Central memory CD8-positive, alpha-beta T cell (primary cell): Measurements from ENCODE around the gene FAM131A.
A peak's percentile ranks its signal among the peaks of the same experiment; 100 is the strongest.

ENCODE experiments used
- ATAC-seq: fragments of 150-1000 bp; cut with Tn5 transposase; replicated peaks from 2 replicates; pipeline ENCODE4 v1.10.0; 2022; ENCODE audit warnings: mild to moderate bottlenecking, moderate FRiP score, moderate number of reproducible peaks; ENCODE audit not compliant: poor library complexity, severe bottlenecking; ENCODE audit errors: extremely low read depth
- DNase-seq, 2 donors: peaks; one replicate each; pipeline ENCODE4 v3.0.0; 2021; ENCODE audit warnings: low spot score in 2 of 2
- H3K27ac Mint-ChIP-seq: one replicate; pipeline ENCODE4 v1.8.0; 2022; ENCODE audit warnings: low read depth, mild to moderate bottlenecking, moderate library complexity, mixed read lengths
- H3K27me3 Mint-ChIP-seq: one replicate; pipeline ENCODE4 v1.8.0; 2022; ENCODE audit warnings: mixed read lengths
- H3K36me3 Mint-ChIP-seq: one replicate; pipeline ENCODE4 v1.8.0; 2022; ENCODE audit warnings: mild to moderate bottlenecking, moderate library complexity, mixed read lengths; ENCODE audit not compliant: insufficient read depth
- H3K4me1 Mint-ChIP-seq: one replicate; pipeline ENCODE4 v1.8.0; 2022; ENCODE audit warnings: mixed read lengths
- H3K4me3 Mint-ChIP-seq: one replicate; pipeline ENCODE4 v1.8.0; 2022; ENCODE audit warnings: mild to moderate bottlenecking, moderate library complexity, mixed read lengths
- H3K9me3 Mint-ChIP-seq: one replicate; pipeline ENCODE4 v1.8.0; 2022; ENCODE audit warnings: mixed read lengths

The FAM131A gene

DNA sequence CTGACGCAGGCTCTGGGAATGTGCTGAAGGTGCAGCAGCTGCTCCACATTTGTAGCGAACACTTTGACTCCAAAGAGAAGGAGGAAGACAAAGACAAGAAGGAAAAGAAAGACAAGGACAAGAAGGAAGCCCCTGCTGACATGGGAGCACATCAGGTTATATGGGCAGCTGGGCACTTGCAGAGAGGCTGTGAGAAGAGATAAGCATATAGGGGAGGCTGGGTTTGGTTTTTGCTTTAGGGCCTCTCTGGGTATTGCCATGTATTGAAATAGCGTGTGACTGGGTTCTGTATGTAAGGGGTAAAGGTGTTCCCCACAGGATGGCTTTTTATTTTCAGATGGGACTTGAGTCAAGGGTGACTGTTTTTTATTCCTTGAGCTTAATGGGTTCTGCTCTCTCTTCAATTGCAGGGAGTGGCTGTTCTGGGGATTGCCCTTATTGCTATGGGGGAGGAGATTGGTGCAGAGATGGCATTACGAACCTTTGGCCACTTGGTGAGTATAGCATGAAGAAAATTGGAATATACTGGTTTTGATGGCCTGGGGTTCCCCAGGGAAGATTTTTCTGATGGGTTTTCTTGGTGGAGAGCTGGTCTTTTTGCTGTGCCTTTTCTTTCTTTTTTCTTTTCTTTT lies 30.9 kb upstream of the FAM131A start:
- Mint-ChIP-seq H3K9me3 (no peaks in the 10 kb centered on the region), H3K4me3 (no peak overlapping the region), H3K27ac (no peak overlapping the region), H3K4me1 (peaks cover 11% of the 10 kb centered on the region), H3K36me3 (peaks cover 70% of the 10 kb centered on the region), H3K27me3 (no peaks in the 10 kb centered on the region)
- DNase-seq (no peak), ATAC-seq (no peak)

DNA sequence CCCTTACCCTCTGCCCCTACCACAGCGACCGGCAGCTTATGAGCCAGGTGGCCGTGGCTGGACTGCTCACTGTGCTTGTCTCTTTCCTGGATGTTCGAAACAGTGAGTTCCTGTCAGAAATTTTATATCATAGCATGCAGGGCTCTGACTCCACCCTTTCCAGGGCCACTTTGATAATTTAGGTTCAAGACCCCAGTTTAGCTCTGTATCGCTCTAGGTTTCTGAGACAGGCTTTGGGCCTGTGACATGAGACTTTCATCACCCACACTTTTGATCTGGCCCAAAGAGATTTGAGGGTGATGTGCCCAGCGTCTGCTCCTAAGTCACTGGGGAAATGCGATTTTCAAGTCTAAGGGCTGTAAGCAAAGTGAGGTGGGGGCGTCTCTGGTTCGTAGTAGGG lies 29.5 kb upstream of the FAM131A start:
- Mint-ChIP-seq H3K4me3 (no peak overlapping the region), H3K9me3 (no peaks in the 10 kb centered on the region), H3K27me3 (no peaks in the 10 kb centered on the region), H3K36me3 (peaks cover 59% of the 10 kb centered on the region), H3K4me1 (peaks cover 11% of the 10 kb centered on the region), H3K27ac (no peak overlapping the region)
- ATAC-seq, result no peak
- DNase-seq, result no peak

DNA sequence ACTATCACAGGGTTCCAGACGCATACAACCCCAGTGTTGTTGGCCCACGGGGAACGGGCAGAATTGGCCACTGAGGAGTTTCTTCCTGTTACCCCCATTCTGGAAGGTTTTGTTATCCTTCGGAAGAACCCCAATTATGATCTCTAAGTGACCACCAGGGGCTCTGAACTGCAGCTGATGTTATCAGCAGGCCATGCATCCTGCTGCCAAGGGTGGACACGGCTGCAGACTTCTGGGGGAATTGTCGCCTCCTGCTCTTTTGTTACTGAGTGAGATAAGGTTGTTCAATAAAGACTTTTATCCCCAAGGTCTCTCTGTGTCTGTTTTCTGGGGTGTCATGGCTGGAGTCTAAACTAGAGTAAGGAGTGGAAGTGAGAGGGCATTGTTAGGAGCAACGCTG lies 28.7 kb upstream of the FAM131A start:
- no peak overlapping the region for H3K4me3 Mint-ChIP-seq
- DNase-seq (no peak), ATAC-seq (no peak)
- no peaks in the 10 kb centered on the region for H3K9me3 Mint-ChIP-seq
- H3K4me1 Mint-ChIP-seq, result peaks cover 11% of the 10 kb centered on the region
- peaks cover 51% of the 10 kb centered on the region for H3K36me3 Mint-ChIP-seq
- no peaks in the 10 kb centered on the region for H3K27me3 Mint-ChIP-seq
- H3K27ac Mint-ChIP-seq, result no peak overlapping the region

DNA sequence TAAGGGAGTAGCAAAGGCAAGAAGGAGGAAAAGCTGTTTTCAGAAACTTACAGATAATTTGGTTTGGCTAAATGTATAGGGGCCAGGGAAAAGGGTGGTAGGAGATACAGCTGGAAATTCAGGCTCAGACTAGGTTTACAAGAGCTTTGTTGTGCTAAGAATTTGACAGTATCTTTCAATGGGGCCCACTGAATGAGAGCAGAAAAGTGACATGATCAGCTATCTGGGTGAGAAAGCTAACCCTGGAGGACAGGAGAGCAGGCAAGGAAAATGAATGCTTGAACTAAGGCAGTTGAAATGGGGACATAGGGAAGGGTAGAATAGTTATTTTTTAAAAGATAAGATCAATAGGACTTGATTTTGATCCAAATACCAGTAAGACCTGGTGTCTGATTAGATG lies 25.8 kb upstream of the FAM131A start:
- DNase-seq (no peak), ATAC-seq (no peak)
- H3K4me1 Mint-ChIP-seq, result peaks cover 8% of the 10 kb centered on the region
- H3K9me3 Mint-ChIP-seq, result no peaks in the 10 kb centered on the region
- H3K36me3 Mint-ChIP-seq, result peaks cover 42% of the 10 kb centered on the region
- H3K27ac Mint-ChIP-seq, result no peak overlapping the region
- no peak overlapping the region for H3K4me3 Mint-ChIP-seq
- no peaks in the 10 kb centered on the region for H3K27me3 Mint-ChIP-seq

DNA sequence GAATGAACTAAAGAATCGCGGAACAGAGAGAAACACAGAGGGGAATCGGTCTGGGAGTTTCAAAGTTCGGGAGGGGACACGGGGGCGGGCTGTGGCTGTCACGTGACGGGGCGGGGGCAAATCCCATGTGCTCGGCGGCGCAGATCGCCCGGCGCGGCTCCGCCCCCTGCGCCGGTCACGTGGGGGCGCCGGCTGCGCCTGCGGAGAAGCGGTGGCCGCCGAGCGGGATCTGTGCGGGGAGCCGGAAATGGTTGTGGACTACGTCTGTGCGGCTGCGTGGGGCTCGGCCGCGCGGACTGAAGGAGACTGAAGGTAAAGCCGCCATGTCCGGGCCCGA lies 23.1 kb upstream of the FAM131A start, which contains the start of gene EIF4G1:
Gene EIF4G1 (plus strand): TSS at position 244 of the 337 bp plus-strand sequence. CDS start 1,191 bp downstream, outside the sequence.
- H3K4me1 Mint-ChIP-seq, result peaks cover 29% of the 10 kb centered on the region
- peaks cover 33% of the 10 kb centered on the region for H3K36me3 Mint-ChIP-seq
- ATAC-seq, result peak; percentile 85
- H3K9me3 Mint-ChIP-seq, result no peaks in the 10 kb centered on the region
- H3K27me3 Mint-ChIP-seq, result no peaks in the 10 kb centered on the region
- H3K27ac Mint-ChIP-seq, result peak within 1 kb of the TSS; percentile 84
- peak; percentile 86 for DNase-seq
- peak within 1 kb of the TSS; percentile 76 for H3K4me3 Mint-ChIP-seq

DNA sequence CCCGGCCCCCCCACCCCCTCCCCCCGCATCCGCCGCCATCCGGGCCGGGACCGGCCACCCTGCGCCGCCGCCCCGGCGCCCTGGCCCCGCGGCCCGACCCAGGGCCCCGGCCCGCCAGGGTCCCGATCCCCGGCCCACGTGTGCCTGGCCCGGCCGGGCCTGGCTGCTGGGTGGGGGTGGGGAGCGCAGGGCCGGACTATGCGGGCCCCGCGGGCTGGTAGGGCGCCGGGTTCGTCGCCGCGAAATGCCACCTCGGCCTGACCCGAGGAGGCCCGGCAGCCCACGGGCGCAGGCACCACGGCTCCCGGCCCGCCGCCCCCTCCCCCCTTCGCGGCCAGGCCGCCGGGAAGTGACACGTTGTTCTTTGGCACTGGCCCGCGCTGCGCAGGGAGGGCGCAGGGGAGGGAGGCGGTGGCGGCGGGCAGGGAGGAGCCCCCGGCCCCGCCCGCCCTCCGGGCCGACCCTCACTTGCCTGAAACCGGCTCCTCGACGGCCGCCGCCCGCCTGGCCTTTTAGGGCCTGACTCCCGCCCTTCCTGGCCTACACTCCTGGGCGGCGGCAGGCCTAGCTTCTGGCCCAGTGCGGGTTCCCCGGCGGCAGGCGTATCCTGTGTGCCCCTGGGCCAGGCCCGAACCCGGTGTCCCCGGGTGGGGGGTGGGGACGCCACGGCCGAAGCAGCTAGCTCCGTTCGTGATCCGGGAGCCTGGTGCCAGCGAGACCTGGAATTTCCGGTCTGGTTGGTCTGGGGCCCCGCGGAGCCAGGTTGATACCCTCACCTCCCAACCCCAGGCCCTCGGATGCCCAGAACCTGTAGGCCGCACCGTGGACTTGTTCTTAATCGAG lies 22.5 kb upstream of the FAM131A start:
- H3K4me3 Mint-ChIP-seq, result peak overlapping the region; percentile 76
- H3K27me3 Mint-ChIP-seq, result no peaks in the 10 kb centered on the region
- H3K9me3 Mint-ChIP-seq, result no peaks in the 10 kb centered on the region
- peaks cover 32% of the 10 kb centered on the region for H3K36me3 Mint-ChIP-seq
- DNase-seq, result peak; percentile 56 to 64
- peaks cover 34% of the 10 kb centered on the region for H3K4me1 Mint-ChIP-seq
- H3K27ac Mint-ChIP-seq, result peak overlapping the region; percentile 84
- ATAC-seq, result peak; percentile 72

DNA sequence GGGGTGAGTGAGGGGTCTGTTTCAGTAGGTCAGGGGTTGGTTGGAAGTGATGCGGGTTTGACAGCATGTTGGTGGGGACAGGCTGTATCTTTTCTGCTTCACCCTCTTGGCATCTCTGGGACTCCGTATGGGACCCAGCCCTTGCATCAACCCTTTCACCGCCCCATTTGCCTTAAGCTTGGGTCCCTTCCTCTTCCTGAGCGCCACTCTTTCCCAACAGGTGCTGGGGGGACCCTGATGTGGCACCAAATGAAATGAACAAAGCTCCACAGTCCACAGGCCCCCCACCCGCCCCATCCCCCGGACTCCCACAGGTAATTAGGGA lies 21.9 kb upstream of the FAM131A start:
- peaks cover 35% of the 10 kb centered on the region for H3K36me3 Mint-ChIP-seq

DNA sequence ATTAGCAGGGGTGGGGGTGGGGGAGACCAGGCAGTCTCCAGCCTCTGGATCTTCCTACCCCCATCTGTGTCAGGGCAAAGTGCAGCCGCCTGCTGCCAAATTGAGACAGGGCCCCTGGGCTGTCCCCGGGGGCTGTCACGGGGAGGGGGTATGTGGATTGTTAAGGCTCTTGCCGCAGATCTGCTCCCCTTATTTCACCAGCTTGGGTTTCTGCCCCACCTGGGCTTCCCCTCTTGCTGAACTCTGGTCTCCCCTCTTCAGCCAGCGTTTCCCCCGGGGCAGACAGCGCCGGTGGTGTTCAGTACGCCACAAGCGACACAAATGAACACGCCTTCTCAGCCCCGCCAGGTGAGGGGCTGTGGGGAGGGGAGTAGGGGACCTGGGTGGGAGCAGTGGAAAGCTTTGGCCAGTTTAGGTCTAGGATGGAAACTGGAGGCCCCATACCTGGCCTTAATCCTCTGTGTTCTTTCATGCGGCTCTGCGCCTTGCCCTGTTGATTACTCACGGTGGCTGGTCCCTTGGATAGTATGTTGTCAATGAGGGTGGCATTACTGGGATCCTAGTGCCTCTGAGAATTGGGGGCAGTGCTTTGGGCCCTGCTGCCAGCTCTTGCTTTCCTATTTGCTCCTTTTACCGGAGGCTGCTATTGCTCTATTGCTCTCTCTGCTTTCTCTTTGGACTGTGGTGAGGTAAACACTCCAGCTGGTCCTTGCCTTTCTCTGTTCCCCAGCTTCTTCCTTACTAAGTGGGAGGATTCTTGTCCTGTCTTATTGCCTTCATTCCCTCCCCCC lies 21.3 kb upstream of the FAM131A start:
- Mint-ChIP-seq H3K27ac (peak overlapping the region; percentile 84), H3K36me3 (peaks cover 39% of the 10 kb centered on the region), H3K27me3 (no peaks in the 10 kb centered on the region), H3K4me3 (peak overlapping the region; percentile 76), H3K9me3 (no peaks in the 10 kb centered on the region), H3K4me1 (peaks cover 39% of the 10 kb centered on the region)
- ATAC-seq (no peak), DNase-seq (no peak)

More for the DNA sequence above, 21.9 kb upstream of the FAM131A start:
- Mint-ChIP-seq H3K4me3 (peak overlapping the region; percentile 76), H3K27me3 (no peaks in the 10 kb centered on the region), H3K4me1 (peaks cover 35% of the 10 kb centered on the region), H3K27ac (peak overlapping the region; percentile 84), H3K9me3 (no peaks in the 10 kb centered on the region)
- no peak for ATAC-seq
- DNase-seq, result no peak

DNA sequence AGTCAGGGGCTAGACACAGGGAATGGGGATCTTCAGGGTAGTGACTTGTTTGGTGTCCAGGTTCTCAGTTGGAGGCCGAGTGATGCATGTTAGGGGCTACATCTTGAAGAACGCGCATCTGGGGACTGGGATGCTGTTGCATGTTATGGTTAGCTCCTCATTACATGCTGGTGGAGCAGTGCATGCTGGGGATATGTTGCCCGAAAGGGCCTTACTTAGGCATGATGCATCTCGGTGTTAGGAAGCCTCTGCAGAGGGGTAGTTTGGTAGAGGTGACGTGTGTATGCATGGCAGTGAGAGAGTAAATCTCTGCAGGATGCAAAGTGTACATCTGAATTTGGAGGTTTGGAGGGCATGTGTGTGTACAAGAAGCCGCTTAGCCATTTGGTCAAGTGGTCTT lies 20.6 kb upstream of the FAM131A start:
- DNase-seq (no peak), ATAC-seq (no peak)
- Mint-ChIP-seq H3K27me3 (no peaks in the 10 kb centered on the region), H3K4me3 (peak overlapping the region; percentile 76), H3K27ac (peak overlapping the region; percentile 84), H3K4me1 (peaks cover 39% of the 10 kb centered on the region), H3K9me3 (no peaks in the 10 kb centered on the region), H3K36me3 (peaks cover 40% of the 10 kb centered on the region)

DNA sequence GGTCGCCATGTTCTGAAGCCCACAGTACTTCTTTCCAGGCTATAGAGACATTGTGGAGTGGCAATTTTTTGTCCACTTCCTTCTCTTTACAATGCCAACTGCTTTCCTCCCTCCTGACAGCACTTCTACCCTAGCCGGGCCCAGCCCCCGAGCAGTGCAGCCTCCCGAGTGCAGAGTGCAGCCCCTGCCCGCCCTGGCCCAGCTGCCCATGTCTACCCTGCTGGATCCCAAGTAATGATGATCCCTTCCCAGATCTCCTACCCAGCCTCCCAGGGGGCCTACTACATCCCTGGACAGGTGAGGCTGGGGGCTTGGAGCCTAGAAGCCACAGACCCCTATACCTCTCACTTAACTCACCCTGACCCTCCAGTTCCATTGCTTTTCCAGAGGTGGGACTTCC lies 20.2 kb upstream of the FAM131A start:
- Mint-ChIP-seq H3K9me3 (no peaks in the 10 kb centered on the region), H3K4me3 (peak overlapping the region; percentile 27), H3K27me3 (no peaks in the 10 kb centered on the region), H3K36me3 (peaks cover 44% of the 10 kb centered on the region), H3K4me1 (peaks cover 39% of the 10 kb centered on the region), H3K27ac (peak overlapping the region; percentile 78)
- DNase-seq, result no peak
- ATAC-seq, result no peak

DNA sequence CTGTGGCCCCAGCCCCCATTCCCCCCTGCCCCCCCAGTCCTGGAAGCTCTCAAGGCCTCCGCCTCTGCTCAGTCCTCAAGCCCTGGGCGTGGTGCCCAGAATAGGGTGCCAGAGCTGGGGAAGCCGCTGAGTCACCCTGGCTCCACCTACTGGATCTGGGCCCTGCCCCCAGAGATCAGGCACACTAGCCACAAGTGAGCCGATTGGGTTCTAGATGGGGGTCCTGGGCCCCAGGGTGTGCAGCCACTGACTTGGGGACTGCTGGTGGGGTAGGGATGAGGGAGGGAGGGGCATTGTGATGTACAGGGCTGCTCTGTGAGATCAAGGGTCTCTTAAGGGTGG lies 17.3 kb upstream of the FAM131A start:
- peaks cover 44% of the 10 kb centered on the region for H3K4me1 Mint-ChIP-seq
- no peaks in the 10 kb centered on the region for H3K9me3 Mint-ChIP-seq
- H3K36me3 Mint-ChIP-seq, result peaks cover 66% of the 10 kb centered on the region
- H3K27ac Mint-ChIP-seq, result no peak overlapping the region
- H3K4me3 Mint-ChIP-seq, result no peak overlapping the region
- H3K27me3 Mint-ChIP-seq, result no peaks in the 10 kb centered on the region
- DNase-seq (no peak), ATAC-seq (no peak)

DNA sequence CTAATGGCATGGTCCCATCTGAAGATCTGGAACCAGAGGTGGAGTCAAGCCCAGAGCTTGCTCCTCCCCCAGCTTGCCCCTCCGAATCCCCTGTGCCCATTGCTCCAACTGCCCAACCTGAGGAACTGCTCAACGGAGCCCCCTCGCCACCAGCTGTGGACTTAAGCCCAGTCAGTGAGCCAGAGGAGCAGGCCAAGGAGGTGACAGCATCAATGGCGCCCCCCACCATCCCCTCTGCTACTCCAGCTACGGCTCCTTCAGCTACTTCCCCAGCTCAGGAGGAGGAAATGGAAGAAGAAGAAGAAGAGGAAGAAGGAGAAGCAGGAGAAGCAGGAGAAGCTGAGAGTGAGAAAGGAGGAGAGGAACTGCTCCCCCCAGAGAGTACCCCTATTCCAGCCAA lies 15.7 kb upstream of the FAM131A start:
- Mint-ChIP-seq H3K36me3 (peaks cover 66% of the 10 kb centered on the region), H3K4me3 (no peak overlapping the region), H3K4me1 (peaks cover 36% of the 10 kb centered on the region), H3K27me3 (no peaks in the 10 kb centered on the region), H3K27ac (peak overlapping the region; percentile 14), H3K9me3 (no peaks in the 10 kb centered on the region)
- no peak for DNase-seq
- no peak for ATAC-seq
